ENCODE results near the gene TRIM71. TPM values are rescaled to one million over a fixed set of nuclear protein-coding genes. Genes with fewer than 3 reads are reported as not detected.

TRIM71 gene
- polyA plus RNA-seq, 1 donor (not counting 4 experiments of a cell fraction or from before 2014, with no cell fraction given), result not detected

- TF ChIP-seq CTCF (optimal IDR thresholded peaks at IDR 0.05 in 1 of 3, IDR thresholded peaks at IDR 0.05 in 1 of 3, conservative IDR thresholded peaks at IDR 0.05 in 1 of 3; ENCODE audit: extremely low read depth in 1 of 3, insufficient read depth in 2 of 3, low read length in 3 of 3) (no peak), EZH2 (IDR thresholded peaks at IDR 0.05; ENCODE audit: low read length) (no peak)
- Histone ChIP-seq H3K9me1 (ENCODE audit: control insufficient read depth, extremely low read depth, insufficient read depth, low read length) (no peaks in the 10 kb centered on the region), H3K9me3 (ENCODE audit: control insufficient read depth, low read depth, low read length) (no peaks in the 10 kb centered on the region), H3K9ac (ENCODE audit: control insufficient read depth, extremely low read depth, insufficient read depth, low read length) (no peak overlapping the region), H3K4me1 (ENCODE audit: control insufficient read depth, extremely low read depth, insufficient read depth, low read length) (peaks cover 4% of the 10 kb centered on the region), H3K4me2 (ENCODE audit: control insufficient read depth, extremely low read depth, insufficient read depth, low read depth, low read length) (no peak overlapping the region), H4K20me1 (ENCODE audit: control insufficient read depth, extremely low read depth, insufficient read depth, low read length) (no peaks in the 10 kb centered on the region), H3K27ac (ENCODE audit: control insufficient read depth, insufficient read depth, low read length) (no peak overlapping the region), H2AFZ (ENCODE audit: control insufficient read depth, low read length) (no peak overlapping the region), H3K79me2 (ENCODE audit: control insufficient read depth, insufficient read depth, low read length) (no peaks in the 10 kb centered on the region), H3K27me3 (ENCODE audit: control insufficient read depth, extremely low read depth, insufficient read depth, low read length) (no peaks in the 10 kb centered on the region), H3K36me3 (ENCODE audit: control insufficient read depth in 2 of 2, extremely low read depth in 1 of 2, insufficient read depth in 2 of 2, low read length in 2 of 2) (no peaks in the 10 kb centered on the region), H3K4me3 (ENCODE audit: control insufficient read depth in 2 of 3, extremely low read depth in 1 of 3, insufficient read depth in 2 of 3, low read depth in 1 of 3, low read length in 3 of 3) (no peak overlapping the region)
- FAIRE-seq (no peak), DNase-seq (ENCODE audit: low read depth, low spot score) (no peak)
- dilution Hi-C loops (cut with MboI; ENCODE audit: extremely low pct_ligation_motif_present, low sequenced_read_pairs), result no loop called here
Observed at GRCh38 chr3:32946973-32947788, 129.4 kb downstream of the TRIM71 start.

Other genes with a start within 250 kb of the TRIM71 start
- gene DYNC1LI1, start 247.1 kb upstream of the TRIM71 start, polyA plus RNA-seq, result 26.4 to 64.4 TPM (median 32.0 TPM) in 3 replicates
- 20.8 to 24.2 TPM (median 21.7 TPM) in 3 replicates for gene CNOT10, start 132.8 kb upstream of the TRIM71 start, polyA plus RNA-seq
- gene CCR4, start 133.6 kb downstream of the TRIM71 start, polyA plus RNA-seq, result 0.01 TPM in 1 of 3 replicates, not detected in the others

All from keratinocyte (primary cell).